ENCODE results near the gene ANKRD11. TPM values are rescaled to one million over a fixed set of nuclear protein-coding genes. Genes with fewer than 3 reads are reported as not detected.
A peak's percentile ranks its signal among the peaks of the same experiment; 100 is the strongest.

ANKRD11 gene
- total and polyA plus RNA-seq, 8 donors: 43.9 to 74.0 (median 46.2) TPM

DNA sequence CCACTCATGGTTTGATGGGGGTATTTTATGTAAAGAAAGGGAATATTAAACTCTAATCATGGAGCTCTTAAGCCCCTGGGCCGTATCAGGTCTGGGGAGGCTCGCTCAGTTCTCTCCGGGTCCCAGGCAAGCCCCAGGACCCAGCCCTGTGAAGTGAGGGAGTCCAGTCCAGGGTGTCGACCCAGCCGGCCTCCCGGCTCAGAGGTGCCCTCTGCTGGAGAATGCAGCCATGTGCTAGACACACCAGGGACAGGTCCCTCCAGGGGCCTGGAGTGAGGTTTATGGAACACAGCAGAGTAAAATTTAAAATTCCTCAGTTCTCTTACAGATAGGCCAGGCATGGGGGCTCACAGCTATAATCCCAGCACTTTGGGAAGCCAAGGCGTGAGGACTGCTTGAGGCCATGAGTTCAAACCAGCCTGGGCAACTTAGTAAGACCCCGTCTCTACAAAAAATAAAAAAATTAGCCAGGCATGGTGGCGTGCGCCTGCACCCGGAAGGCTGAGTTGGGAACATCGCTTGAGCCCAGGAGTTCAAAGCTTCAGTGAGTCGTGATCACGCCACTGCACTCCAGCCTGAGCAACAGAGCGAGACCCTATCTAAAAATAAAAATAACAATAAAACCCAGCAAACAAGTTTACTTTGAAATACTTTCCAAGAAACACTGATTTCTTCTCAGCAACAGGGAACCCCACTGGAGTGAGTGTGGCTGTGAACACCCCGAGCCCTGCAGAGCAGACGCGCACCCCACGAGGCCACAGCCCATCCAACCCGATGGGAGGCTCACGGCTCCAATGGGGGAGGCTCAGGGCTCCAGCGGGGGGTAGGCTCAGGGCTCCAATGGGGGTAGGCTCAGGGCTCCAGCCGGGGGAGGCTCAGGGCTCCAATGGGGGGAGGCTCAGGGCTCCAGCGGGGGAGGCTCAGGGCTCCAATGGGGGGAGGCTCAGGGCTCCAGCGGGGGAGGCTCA, 200.6 kb downstream of the ANKRD11 start:
- peak; percentile 53 to 90 (median 76) for DNase-seq
- ATAC-seq: peak; percentile 78 to 91 (median 85)
- Histone ChIP-seq H3K27ac (no peak overlapping the region), H3K9me3 (no peaks in the 10 kb centered on the region), H3K36me3 (peaks cover 6 to 36% (median 17%) of the 10 kb centered on the region in 3 donors), H3K4me1 (no peaks in the 10 kb centered on the region), H3K27me3 (no peaks in the 10 kb centered on the region), H3K4me3 (no peak overlapping the region)
- TF ChIP-seq, protein P1, sequence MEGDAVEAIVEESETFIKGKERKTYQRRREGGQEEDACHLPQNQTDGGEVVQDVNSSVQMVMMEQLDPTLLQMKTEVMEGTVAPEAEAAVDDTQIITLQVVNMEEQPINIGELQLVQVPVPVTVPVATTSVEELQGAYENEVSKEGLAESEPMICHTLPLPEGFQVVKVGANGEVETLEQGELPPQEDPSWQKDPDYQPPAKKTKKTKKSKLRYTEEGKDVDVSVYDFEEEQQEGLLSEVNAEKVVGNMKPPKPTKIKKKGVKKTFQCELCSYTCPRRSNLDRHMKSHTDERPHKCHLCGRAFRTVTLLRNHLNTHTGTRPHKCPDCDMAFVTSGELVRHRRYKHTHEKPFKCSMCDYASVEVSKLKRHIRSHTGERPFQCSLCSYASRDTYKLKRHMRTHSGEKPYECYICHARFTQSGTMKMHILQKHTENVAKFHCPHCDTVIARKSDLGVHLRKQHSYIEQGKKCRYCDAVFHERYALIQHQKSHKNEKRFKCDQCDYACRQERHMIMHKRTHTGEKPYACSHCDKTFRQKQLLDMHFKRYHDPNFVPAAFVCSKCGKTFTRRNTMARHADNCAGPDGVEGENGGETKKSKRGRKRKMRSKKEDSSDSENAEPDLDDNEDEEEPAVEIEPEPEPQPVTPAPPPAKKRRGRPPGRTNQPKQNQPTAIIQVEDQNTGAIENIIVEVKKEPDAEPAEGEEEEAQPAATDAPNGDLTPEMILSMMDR (IDR thresholded peaks at IDR 0.05): peak; percentile 57 to 80 (median 74)
- WGBS, 2 donors: 73 to 76% methylated on average over 22 to 25 of the region's 25 CpGs
- intact Hi-C loops (cut with DNase I): no loop called here
- no peak for FAIRE-seq

DNA sequence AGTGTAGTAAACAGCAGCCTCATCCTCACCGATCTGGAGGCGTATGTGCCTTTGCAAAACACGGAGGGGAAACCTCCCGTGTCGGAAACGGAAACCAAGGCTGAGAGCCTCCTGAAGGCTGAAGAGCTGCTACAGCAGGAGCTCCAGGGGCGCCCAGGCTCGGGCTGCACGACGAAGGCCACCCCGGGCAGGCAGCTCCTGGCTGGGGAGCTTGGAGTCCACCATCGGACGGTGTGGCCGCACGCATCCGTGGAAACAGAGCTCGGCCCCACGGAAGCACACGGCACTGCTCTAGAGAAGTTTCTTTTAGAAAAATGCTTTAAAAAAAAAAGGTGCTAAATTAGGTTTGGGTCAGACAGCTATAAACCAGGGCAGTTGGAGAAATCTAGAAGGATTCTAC, 201.4 kb downstream of the ANKRD11 start:
- DNase-seq: peak in 1 of 6 donors; percentile 50
- no peak for FAIRE-seq
- H3K4me1 ChIP-seq: no peaks in the 10 kb centered on the region
- H3K4me3 ChIP-seq: no peak overlapping the region
- 89 to 91% methylated on average over 19 of the region's 19 CpGs for WGBS, 2 donors
- no peaks in the 10 kb centered on the region for H3K9me3 ChIP-seq
- no peak overlapping the region for H3K27ac ChIP-seq
- intact Hi-C loops (cut with DNase I): no loop called here
- TF ChIP-seq, protein P1 (IDR thresholded peaks at IDR 0.05): no peak
- no peaks in the 10 kb centered on the region for H3K27me3 ChIP-seq
- no peak for ATAC-seq
- H3K36me3 ChIP-seq: peaks cover 7 to 43% (median 22%) of the 10 kb centered on the region in 3 donors

DNA sequence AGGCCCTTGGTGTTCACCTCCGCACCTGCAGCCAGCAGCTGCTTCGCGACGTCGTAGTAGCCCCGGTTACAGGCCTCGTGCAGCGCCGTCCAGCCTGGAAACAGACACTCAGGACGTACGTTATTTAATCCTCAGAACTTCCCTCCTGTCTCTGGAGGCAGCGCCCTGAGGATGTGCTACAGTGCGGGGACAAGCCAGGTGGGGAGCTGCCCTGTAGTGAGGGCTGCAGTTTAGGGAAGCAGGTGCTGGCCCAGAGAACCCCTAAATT, 201.8 kb downstream of the ANKRD11 start:
- no peaks in the 10 kb centered on the region for H3K9me3 ChIP-seq
- H3K27ac ChIP-seq: no peak overlapping the region
- H3K27me3 ChIP-seq: no peaks in the 10 kb centered on the region
- no peaks in the 10 kb centered on the region for H3K4me1 ChIP-seq
- ATAC-seq (no peak), DNase-seq (no peak), FAIRE-seq (no peak)
- H3K36me3 ChIP-seq: peaks cover 7 to 45% (median 22%) of the 10 kb centered on the region in 3 donors
- intact Hi-C loops (cut with DNase I): no loop called here
- 94% methylated on average over 13 of the region's 13 CpGs for WGBS, 2 donors
- H3K4me3 ChIP-seq: no peak overlapping the region
- TF ChIP-seq, protein P1 (IDR thresholded peaks at IDR 0.05): no peak

DNA sequence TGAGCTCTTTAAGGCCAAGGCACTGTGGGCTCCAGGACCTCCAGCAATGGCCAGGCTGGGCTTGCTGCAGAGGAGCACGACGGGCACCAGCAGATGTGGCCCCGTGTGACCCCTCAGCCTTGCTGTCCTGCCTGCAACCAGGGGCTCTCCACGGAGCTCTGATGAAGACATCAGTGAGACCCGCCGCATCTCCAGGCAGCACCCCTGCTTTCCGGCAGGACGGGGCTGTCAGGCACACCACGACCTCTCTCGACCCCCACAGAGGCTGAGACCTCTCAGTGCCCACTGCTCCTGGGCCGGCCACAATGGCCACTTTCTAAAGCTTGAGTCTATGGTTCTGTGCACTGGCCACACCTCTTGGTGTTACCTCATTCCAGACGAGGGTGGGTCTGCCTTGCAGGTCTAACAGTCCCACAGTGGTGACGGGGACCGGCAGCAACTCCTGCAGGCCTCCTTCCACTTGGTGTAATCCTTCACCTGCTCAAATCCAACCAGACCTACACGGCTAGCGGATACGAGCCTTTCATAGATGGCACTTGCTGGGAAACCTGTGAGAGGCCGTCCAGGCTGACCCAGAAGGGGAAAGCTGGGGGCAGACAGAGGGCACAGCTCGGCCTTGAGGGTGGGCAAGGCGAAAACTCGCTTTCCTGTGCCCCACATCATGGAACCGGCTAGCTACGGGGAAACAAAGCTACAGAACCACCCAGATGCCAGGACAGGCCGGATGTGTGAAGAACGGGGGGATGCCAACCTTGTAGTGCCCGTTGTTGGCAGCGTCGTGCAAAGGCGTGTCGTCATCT, 202.4 kb downstream of the ANKRD11 start:
- intact Hi-C loops (cut with DNase I): no loop called here
- peaks cover 7 to 50% (median 22%) of the 10 kb centered on the region in 3 donors for H3K36me3 ChIP-seq
- TF ChIP-seq, protein P1 (IDR thresholded peaks at IDR 0.05): no peak
- H3K4me3 ChIP-seq: no peak overlapping the region
- 91 to 92% methylated on average over 30 of the region's 30 CpGs for WGBS, 2 donors
- no peak overlapping the region for H3K27ac ChIP-seq
- H3K9me3 ChIP-seq: no peaks in the 10 kb centered on the region
- no peaks in the 10 kb centered on the region for H3K4me1 ChIP-seq
- DNase-seq (peak in 2 of 6 donors; percentile 15 to 44), FAIRE-seq (no peak), ATAC-seq (no peak)
- H3K27me3 ChIP-seq: no peaks in the 10 kb centered on the region

All from pancreas (tissue), 10 donors.